ENCODE results near the gene ADAM17. TPM values are rescaled to one million over a fixed set of nuclear protein-coding genes. Genes with fewer than 3 reads are reported as not detected.
A peak's percentile ranks its signal among the peaks of the same experiment; 100 is the strongest.

The ADAM17 gene
- total RNA-seq, 2 experiments from 2014 or later: 50.5 to 83.3 TPM

- H3K79me2 ChIP-seq (ENCODE audit: insufficient read depth, low read depth, low read length): no peaks in the 10 kb centered on the region
- ChIA-PET POLR2A (interaction anchor here (0.6 to 1.0 kb wide), 3 partner anchors 10 to 165 kb away, joined by 3 to 4 read pairs (median 3); partner anchors contain the start of gene YWHAQ), CTCF (ENCODE audit: unreplicated experiment) (no interaction called here)
- BruUV-seq (replicated peaks): no TSS peak
- H3K4me3 ChIP-seq (ENCODE audit: low read depth, low read length, poor library complexity, severe bottlenecking): no peak overlapping the region
- H3K9me2 ChIP-seq (ENCODE audit: insufficient read depth, low read length): no peaks in the 10 kb centered on the region
- intact Hi-C loops (cut with micrococcal nuclease; ENCODE audit: unreplicated experiment): no loop called here
- no peaks in the 10 kb centered on the region for H4K20me1 ChIP-seq (ENCODE audit: insufficient read depth, low read length)
- no peaks in the 10 kb centered on the region for H3K9me3 ChIP-seq (ENCODE audit: low read length)
- H3K4me2 ChIP-seq (ENCODE audit: low read length): peak overlapping the region; percentile 21; the same call in 1 of the 2 replicates
- H3K36me3 ChIP-seq (ENCODE audit: insufficient read depth, low read length): peaks cover 83% of the 10 kb centered on the region
- TF ChIP-seq EZH2phosphoT487 (IDR thresholded peaks at IDR 0.05; ENCODE audit: borderline replicate concordance, low read depth, low read length) (no peak), CTCF (conservative IDR thresholded peaks at IDR 0.05; ENCODE audit: low read length) (no peak)
- DNase-seq (ENCODE audit: low spot score): no peak
- no peak overlapping the region for H2AFZ ChIP-seq (ENCODE audit: low read length)
- peak overlapping the region; percentile 23 for H3K27ac ChIP-seq (ENCODE audit: low read depth, low read length, poor library complexity, severe bottlenecking)
- peaks cover 19% of the 10 kb centered on the region for H3K4me1 ChIP-seq (ENCODE audit: insufficient read depth, low read length, poor library complexity, severe bottlenecking)
These were observed 90.5 kb downstream of the ADAM17 start for GRCh38 chr2:9465170-9465569.

- Histone ChIP-seq H3K9me3 (ENCODE audit: low read length) (no peaks in the 10 kb centered on the region), H3K4me2 (ENCODE audit: low read length) (no peak overlapping the region), H3K27ac (ENCODE audit: low read depth, low read length, poor library complexity, severe bottlenecking) (peak overlapping the region; percentile 2), H3K4me3 (ENCODE audit: low read depth, low read length, poor library complexity, severe bottlenecking) (no peak overlapping the region), H3K4me1 (ENCODE audit: insufficient read depth, low read length, poor library complexity, severe bottlenecking) (peaks cover 19% of the 10 kb centered on the region), H3K9me2 (ENCODE audit: insufficient read depth, low read length) (no peaks in the 10 kb centered on the region), H2AFZ (ENCODE audit: low read length) (no peak overlapping the region), H3K36me3 (ENCODE audit: insufficient read depth, low read length) (peaks cover 82% of the 10 kb centered on the region), H4K20me1 (ENCODE audit: insufficient read depth, low read length) (no peaks in the 10 kb centered on the region), H3K79me2 (ENCODE audit: insufficient read depth, low read depth, low read length) (no peaks in the 10 kb centered on the region)
- peak; percentile 37 for DNase-seq (ENCODE audit: low spot score)
- CTCF ChIA-PET (ENCODE audit: unreplicated experiment): no interaction called here
- POLR2A ChIA-PET: no interaction called here
- BruUV-seq (replicated peaks): no TSS peak
- intact Hi-C loops (cut with micrococcal nuclease; ENCODE audit: unreplicated experiment): no loop called here
- no peak for TF ChIP-seq CTCF (conservative IDR thresholded peaks at IDR 0.05; ENCODE audit: low read length)
- no peak for TF ChIP-seq EZH2phosphoT487 (IDR thresholded peaks at IDR 0.05; ENCODE audit: borderline replicate concordance, low read depth, low read length)
These were observed 92.0 kb downstream of the ADAM17 start for GRCh38 chr2:9463698-9464034.

GRCh38 chr2:9462886-9463697, 92.5 kb downstream of the ADAM17 start:
- no TSS peak for BruUV-seq (replicated peaks)
- peaks cover 84% of the 10 kb centered on the region for H3K36me3 ChIP-seq (ENCODE audit: insufficient read depth, low read length)

More at GRCh38 chr2:9462886-9463697, 92.5 kb downstream of the ADAM17 start:
- Histone ChIP-seq H3K4me3 (ENCODE audit: low read depth, low read length, poor library complexity, severe bottlenecking) (no peak overlapping the region), H3K4me1 (ENCODE audit: insufficient read depth, low read length, poor library complexity, severe bottlenecking) (peaks cover 19% of the 10 kb centered on the region), H2AFZ (ENCODE audit: low read length) (no peak overlapping the region), H4K20me1 (ENCODE audit: insufficient read depth, low read length) (no peaks in the 10 kb centered on the region), H3K9me3 (ENCODE audit: low read length) (no peaks in the 10 kb centered on the region), H3K27ac (ENCODE audit: low read depth, low read length, poor library complexity, severe bottlenecking) (peak overlapping the region; percentile 2), H3K4me2 (ENCODE audit: low read length) (no peak overlapping the region), H3K9me2 (ENCODE audit: insufficient read depth, low read length) (no peaks in the 10 kb centered on the region), H3K79me2 (ENCODE audit: insufficient read depth, low read depth, low read length) (no peaks in the 10 kb centered on the region)
- intact Hi-C loops (cut with micrococcal nuclease; ENCODE audit: unreplicated experiment): no loop called here
- ChIA-PET POLR2A (interaction anchor here (0.9 to 1.3 kb wide), 2 partner anchors 17 to 22 kb away, joined by 3 read pairs; no protein-coding TSS in a partner anchor), CTCF (ENCODE audit: unreplicated experiment) (no interaction called here)
- no peak for TF ChIP-seq EZH2phosphoT487 (IDR thresholded peaks at IDR 0.05; ENCODE audit: borderline replicate concordance, low read depth, low read length)
- TF ChIP-seq CTCF (conservative IDR thresholded peaks at IDR 0.05; ENCODE audit: low read length): no peak
- DNase-seq (ENCODE audit: low spot score): no peak

All from OCI-LY7 (cell line).